GM23248 (cell line): ENCODE results near the gene MAML3.

Experiments used
- EZH2 ChIP-seq: fragments of 200-600 bp; sonication (generic); IDR thresholded peaks from 2 replicates; pipeline ENCODE4 v1.6.1; 2018; ENCODE audit warnings: antibody characterized with exemption, mild to moderate bottlenecking; ENCODE audit not compliant: insufficient read depth, poor library complexity, severe bottlenecking
- EZH2phosphoT487 ChIP-seq: fragments of 200-600 bp; sonication (generic); IDR thresholded peaks from 2 replicates; pipeline ENCODE4 v1.6.1; 2018; ENCODE audit warnings: antibody characterized with exemption, moderate library complexity, mild to moderate bottlenecking, low read depth; ENCODE audit not compliant: insufficient read depth

DNA sequence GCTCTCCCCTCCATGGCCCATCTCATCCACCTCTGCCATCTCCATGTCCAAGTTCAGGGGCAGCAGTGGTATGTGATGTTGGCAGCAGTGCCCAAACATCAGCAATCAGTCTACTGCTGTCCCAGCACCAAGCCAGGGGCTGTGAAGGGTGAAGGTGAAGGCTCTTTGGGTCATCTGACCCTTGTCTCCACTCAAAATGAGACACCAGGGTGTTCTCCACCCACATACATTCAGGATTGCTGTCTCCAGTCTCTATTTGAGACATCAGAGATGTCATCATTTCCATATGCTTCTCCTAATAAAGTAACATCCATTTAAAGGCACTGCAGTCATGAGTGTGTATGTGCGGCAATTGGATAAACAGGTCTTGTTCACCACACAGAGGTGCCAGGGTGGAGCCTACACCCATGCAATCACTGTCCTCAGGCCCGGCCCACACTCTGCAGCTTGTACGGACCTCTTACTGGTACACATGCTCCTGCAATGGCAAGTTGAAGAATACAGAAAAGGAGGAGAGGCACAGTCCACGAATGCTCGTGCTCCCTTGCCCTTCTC, 22.2 kb downstream of the MAML3 start:
- TF ChIP-seq EZH2phosphoT487 = no peak
- no peak for TF ChIP-seq EZH2
